GM18873 (cell line): ENCODE measurements around the gene TRAF1.

Experiments used
- ATAC-seq: cut with Tn5 transposase; IDR thresholded peaks from one replicate; pipeline ENCODE4 v1.9.1; 2021; ENCODE audit warnings: mild to moderate bottlenecking, moderate library complexity, moderate number of reproducible peaks; ENCODE audit not compliant: unreplicated experiment, low FRiP score

The TRAF1 gene

GRCh38 chr9:120854596-120855327 is 71.8 kb downstream of the TRAF1 start:
- ATAC-seq, result no peak

GRCh38 chr9:120853198-120853597 is 73.4 kb downstream of the TRAF1 start:
- ATAC-seq, result no peak
